ENCODE measurements around the gene DPYSL4.

Gene DPYSL4

DNA sequence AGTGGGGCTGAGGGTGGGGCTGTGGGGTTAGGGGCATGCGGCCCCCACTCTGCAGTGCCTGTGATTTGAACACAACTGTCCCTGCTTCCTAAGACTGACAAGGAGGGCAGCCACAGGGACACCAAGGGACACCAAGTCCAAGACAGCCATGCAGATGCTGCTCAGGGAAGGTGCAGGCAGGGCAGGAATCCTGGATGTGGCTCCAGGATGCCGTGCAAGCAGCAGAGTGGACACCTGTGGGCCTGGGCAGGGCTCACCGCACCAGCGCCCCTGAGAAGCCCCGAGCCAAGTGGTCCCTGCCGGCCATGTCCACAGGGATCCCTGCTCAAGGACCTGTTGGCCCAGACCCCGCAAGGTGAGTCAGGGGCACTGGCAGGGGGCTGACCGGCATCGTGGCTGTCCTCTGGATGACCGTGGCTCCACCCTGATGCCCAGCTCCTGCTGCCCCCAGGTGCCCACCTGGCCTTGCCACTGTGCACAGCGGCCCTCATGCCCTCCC is 62.5 kb downstream of the DPYSL4 start:
- intact Hi-C loops (cut with DNase I) = no loop called here
- no peak for DNase-seq

DNA sequence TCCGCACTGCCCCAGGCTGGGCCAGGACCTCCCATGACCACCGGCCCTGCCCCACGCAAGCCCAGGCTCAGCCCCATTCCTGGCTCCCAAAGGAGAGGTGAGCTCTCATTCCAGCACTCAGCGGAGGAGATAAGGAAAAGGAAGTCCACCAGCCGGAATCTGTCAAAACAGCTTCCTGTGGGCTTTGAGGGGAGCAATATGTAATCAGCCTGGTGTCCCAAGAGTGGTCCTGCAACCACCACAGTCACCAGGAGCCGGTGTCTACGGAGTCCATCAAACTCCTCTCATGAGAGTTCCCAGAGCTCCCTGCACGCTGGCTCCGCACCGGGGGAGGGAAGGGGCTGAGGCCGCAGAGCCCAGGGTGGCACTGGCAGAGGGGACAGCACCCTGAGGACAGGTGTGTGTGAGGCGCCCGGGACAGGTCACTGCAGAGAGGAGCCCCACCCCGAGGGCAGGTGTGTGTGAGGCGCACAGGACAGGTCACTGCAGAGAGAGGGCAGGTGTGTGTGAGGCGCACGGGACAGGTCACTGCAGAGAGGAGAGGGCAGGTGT is 63.2 kb downstream of the DPYSL4 start:
- intact Hi-C loops (cut with DNase I) = no loop called here
- no peak for DNase-seq

DNA sequence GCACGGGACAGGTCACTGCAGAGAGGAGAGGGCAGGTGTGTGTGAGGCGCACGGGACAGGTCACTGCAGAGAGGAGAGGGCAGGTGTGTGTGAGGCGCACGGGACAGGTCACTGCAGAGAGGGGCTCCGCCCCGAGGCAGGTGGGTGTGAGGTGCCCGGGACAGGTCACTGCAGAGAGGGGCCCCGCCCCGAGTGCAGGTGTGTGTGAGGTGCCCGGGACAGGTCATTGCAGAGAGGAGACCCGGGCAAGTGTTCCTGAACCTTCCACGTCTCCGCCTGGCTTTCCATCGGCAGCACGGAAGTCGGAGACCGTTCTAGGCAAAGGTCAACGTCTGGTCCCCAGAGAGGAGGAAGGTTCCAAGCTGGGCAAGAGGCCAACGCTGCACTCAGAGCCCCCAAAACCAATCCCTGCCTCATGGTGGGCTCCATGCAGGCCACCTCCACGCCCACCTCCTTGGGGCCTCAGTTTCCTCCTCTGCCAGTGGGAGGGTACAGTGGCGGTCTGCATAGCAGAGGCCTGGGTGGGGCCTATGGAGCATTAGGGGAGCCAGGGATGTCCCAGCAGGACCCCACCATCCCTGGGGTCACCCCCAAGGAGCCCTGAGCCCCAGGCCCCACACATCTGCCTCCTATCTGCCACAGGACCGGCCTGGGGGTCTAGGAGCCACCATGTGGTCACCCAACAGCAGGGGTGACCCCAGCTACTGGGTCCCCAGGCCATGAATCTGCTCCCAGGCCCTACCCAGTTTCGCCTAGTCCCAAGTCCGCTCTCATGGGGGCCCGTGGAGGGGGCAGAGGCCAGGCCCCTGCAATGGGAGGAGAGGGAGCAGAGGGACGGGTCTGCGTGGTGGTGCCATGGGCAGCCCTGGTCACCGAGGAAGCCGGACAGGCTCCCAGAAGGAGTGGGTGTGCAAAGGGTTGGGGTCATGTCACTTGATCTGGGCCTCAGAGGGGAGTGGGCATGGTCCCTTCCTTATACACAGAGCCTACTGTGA is 64.0 kb downstream of the DPYSL4 start:
- intact Hi-C loops (cut with DNase I) = no loop called here

DNA sequence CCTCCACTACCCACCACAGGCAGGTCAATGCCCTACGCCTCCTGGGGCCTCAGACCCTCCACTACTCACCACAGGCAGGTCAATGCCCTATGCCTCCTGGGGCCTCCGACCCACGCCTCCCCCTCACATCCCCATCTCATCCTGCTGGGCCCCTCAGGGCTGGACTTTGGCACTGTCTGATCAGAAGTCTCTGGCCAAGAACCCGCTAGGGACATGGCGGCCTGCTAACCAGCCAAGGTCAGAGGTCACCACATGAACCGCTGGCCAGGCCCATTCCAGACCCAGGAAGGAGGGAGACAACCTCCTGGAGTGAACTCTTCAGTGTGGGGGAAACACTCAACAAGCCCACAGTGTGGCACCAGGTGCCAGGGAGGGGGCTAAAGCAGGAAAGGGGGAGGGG is 65.2 kb downstream of the DPYSL4 start:
- DNase-seq = no peak
- intact Hi-C loops (cut with DNase I) = no loop called here

More for the DNA sequence above, 64.0 kb downstream of the DPYSL4 start:
- no peak for DNase-seq

DNA sequence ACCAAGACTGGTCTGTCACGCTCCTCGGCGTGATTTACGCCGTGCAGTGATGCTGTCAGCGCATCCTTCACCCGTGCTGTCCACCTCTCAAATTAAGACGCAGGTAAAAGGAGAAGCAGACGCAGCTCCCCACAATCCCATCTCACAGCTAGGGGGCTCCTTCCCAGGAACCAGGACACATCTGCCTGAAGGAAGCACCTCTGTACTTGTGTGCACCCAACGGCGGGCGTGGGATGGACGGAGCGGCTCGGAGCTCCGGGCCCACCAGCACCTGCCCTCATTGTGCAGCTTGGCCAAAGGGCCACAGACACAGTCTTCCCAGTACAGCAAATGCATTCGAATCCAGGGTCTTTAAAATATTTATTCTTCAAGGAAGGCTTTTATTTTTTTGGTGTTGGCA is 65.7 kb downstream of the DPYSL4 start:
- intact Hi-C loops (cut with DNase I) = no loop called here

DNA sequence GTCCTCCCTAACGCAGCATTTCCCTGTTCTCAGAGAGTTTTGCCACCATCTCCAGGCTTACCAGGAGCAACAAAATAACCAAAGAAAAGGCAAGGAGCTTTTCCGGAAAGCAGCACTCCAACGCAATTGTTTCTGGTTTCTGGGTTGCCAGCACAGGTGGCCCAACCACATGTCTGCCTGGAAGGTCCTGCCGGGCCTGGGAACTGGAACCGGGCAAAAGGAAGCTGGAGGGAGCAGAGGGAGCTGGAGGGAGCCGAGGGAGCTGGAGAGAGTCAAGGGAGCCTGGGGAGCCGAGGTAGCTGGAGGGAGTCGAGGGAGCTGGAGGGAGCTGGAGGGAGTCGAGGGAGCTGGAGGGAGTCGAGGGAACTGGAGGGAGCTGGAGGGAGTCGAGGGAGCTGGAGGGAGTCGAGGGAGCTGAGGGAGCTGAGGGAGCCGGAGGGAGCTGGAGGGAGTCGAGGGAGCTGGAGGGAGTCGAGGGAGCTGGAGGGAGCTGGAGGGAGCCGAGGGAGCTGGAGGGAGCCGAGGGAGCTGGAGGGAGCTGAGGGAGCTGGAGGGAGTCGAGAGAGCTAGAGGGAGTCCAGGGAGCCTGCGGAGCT is 66.4 kb downstream of the DPYSL4 start:
- intact Hi-C loops (cut with DNase I) = no loop called here
- DNase-seq = peak in 1 of 10 donors; percentile 84

More for the DNA sequence above, 65.7 kb downstream of the DPYSL4 start:
- no peak for DNase-seq

DNA sequence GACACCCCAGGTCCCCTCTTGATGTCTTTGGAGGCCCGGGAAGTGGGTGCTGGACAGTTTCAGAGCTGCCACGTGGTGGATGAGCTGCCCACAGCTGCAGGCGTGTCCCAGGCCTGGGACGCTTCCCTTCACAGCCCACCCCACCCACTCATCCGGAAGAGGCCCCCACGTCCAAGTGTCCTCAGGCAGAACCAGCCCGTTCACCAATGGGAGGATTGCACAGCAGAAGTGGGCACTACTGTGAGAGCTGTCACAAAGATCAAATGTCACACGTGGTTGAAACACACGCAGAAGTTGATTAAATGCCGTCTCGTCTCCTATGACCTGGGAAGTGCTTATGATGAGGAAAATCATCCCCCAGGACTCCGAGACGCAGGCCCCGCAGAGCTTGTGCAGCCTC is 68.1 kb downstream of the DPYSL4 start:
- DNase-seq = no peak
- intact Hi-C loops (cut with DNase I) = no loop called here
